VCaP (cell line): Measurements from ENCODE around the gene UBE2E2.
A peak's percentile ranks its signal among the peaks of the same experiment; 100 is the strongest.

Experiments
- H3K27ac ChIP-seq: fragments of 450-650 bp; 2 replicates; pipeline ENCODE4 v1.5.1; 2017
- CTCF ChIP-seq: fragments of 450-650 bp; conservative IDR thresholded peaks from 2 replicates; pipeline ENCODE4 v1.5.1; 2017; ENCODE audit warnings: mild to moderate bottlenecking, moderate library complexity

The UBE2E2 gene

GRCh38 chr3:23193831-23194230 is 9.3 kb upstream of the UBE2E2 start:
- no peak for TF ChIP-seq CTCF
- H3K27ac ChIP-seq, result no peak overlapping the region

- TF ChIP-seq CTCF, result no peak
- no peak overlapping the region for H3K27ac ChIP-seq
Measured at GRCh38 chr3:23198801-23199200, 4.3 kb upstream of the UBE2E2 start.

GRCh38 chr3:23199649-23200048 is 3.5 kb upstream of the UBE2E2 start:
- no peak for TF ChIP-seq CTCF
- H3K27ac ChIP-seq, result no peak overlapping the region

DNA sequence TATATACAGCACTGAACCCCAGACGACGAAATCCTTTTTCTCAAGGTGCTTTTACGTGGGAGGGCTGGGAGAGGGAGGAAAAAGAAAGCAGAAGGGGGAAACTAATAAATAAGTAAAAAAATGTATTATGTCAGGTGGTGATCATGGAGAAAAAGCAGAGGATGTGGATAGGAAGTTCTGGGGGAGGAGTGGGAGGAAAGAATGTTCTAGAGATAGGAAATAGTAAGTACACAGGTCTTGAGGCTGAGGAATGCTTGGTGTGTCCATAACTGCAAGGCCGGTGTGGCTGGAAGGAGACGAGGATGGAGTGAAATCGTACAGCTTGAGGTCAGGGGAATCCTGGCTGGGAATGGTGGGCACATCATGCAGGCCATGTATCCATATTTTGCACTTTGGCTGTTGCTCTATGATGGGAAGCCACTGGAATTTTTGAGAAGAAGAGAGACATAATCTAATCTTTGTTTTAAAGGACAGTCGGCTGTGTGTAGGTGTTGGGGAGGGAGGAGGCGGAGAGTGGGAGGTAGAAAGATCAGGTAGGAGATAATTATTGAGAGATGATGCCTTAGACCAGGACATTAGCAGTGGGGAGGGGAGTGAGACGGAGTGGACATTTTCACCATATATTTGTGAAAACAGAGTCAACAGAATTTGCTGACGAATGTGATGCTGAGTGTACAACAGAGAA is 1.8 kb upstream of the UBE2E2 start:
- no peak overlapping the region for H3K27ac ChIP-seq
- TF ChIP-seq CTCF, result no peak

DNA sequence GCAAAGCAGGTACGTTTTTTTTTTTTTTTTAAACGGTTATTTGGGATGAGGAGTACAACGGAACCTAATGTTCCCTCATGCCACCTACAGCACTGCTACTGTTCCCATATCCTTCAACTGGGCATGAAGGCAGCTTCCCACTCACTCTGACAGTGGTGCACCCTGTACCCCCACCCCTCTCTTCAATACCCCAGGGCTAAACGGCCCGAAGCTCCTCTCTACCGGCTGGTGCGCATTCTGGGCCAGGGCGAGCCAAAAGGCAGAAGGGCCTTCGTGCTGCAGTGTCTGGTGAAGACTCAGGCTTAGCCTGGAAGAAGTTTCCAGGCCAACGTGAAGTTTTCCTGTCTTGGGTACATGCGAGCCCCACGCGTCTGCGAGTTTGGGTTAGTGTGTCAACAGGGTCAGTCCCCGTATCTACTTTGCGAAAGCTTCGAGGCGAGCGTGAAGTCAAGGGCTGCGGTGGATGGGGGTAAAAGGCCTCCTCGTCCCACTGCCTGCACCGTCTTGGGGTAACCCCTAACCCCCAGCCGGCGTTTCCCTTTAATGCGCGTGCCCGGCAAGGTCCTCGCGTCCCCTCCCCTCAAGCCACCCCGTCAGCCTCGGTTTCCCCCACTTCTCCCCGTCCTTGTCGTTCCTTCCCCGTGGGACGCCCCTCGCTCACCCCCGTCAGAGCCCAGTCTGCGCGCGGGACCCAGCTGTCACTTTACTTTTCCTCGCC is 765 bp upstream of the UBE2E2 start:
- TF ChIP-seq CTCF, result no peak
- H3K27ac ChIP-seq, result peak overlapping the region; percentile 91

DNA sequence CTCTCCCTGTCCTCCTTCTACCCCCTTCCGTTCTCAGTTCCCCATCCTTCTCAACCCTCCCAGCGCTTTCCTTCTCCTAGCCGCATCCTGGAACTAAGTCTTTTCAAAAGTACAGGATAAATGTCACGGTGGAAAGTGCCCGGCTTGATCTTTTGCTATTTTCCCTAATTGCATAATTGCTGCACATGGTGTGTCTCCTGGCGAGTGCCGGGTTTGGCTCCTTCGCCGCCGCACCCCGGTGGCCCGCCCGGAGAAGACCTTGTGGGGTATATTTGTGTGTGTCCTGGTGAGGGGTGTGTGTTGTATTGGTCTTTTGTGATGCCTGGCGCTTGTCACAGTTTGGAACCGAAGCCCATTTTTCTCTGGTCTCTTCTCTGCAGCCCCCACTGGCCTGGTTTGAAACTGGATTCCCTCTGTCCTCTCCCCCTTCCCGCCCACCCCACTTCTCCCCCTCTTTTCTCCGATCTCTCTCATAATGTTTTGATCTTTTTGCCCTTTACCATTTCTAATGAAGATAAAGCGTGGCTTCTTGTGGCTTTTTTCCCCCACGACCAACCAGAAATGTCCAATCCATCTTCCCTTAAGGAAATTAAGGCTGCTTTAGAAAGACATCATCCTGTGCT is 692 bp downstream of the UBE2E2 start:
- TF ChIP-seq CTCF, result no peak
- H3K27ac ChIP-seq, result peak overlapping the region; percentile 91

DNA sequence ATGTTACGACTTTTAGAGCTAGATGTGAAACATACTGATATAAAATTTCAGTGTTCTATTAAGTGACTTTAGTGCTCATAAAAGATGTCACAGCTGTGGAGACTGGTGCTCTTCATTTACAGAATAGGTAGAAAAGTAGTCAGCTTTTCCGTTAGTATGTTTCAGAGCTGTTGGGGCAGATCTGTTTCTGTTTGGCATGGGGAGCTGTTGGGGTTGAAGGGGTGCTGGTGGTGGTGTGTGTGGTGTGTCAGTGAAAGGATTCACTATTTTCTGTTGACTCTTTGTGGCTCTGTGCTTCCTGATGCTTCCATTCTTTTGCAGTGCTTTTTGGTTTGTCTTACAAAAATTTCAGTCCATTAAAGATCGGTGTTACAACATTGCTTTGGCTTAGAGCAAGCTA is 3.2 kb downstream of the UBE2E2 start:
- no peak for TF ChIP-seq CTCF
- H3K27ac ChIP-seq, result peak overlapping the region; percentile 91; the same call in 1 of the 2 replicates
